PC-9 (cell line): ENCODE results near the gene CLDN17. TPM values are rescaled to one million over a fixed set of nuclear protein-coding genes. Genes with fewer than 3 reads are reported as not detected.

Experiments used
- BruUV-seq: library from RNA; stranded (reverse); fragments of 400-500 nt; replicated peaks from 2 replicates; lab custom pipeline; 2021; lab: Mats Ljungman, UMichigan
- CTCF ChIA-PET: fragments of 300-600 bp; sonication (Branson Sonifier 250); formaldehyde crosslinking; loops from one replicate; lab custom pipeline; 2022; ENCODE audit warnings: antibody characterized with exemption; lab: Charles Lee
- POLR2A ChIA-PET: fragments of 300-600 bp; sonication (Branson Sonifier 250); formaldehyde crosslinking; loops from one replicate; lab custom pipeline; 2022; ENCODE audit warnings: antibody characterized with exemption; ENCODE audit not compliant: unreplicated experiment; lab: Charles Lee
- DNase-seq, 2 experiments: peaks; one replicate each; pipeline versions ENCODE4 v3.0.0 to v3.0.0-alpha.2; 2015 to 2022; ENCODE audit warnings: mixed read lengths in 1 of 2
- H2AFZ ChIP-seq: fragments of 200-600 bp; sonication (generic); 2 replicates; pipeline ENCODE4 v1.8.1; 2017; ENCODE audit warnings: antibody characterized with exemption
- H3F3A ChIP-seq: fragments of 200-600 bp; sonication (generic); 2 replicates; pipeline ENCODE4 v1.8.1; 2017; ENCODE audit warnings: antibody characterized with exemption, mild to moderate bottlenecking, low read depth; ENCODE audit not compliant: insufficient read depth
- H3K27ac ChIP-seq: fragments of 200-600 bp; sonication (generic); 2 replicates; pipeline ENCODE4 v1.6.1; 2016; ENCODE audit warnings: mixed run types
- H3K27me3 ChIP-seq: fragments of 200-600 bp; sonication (generic); 2 replicates; pipeline ENCODE4 v1.6.1; 2016; ENCODE audit warnings: low read depth, mixed run types; ENCODE audit not compliant: insufficient read depth
- H3K36me3 ChIP-seq: fragments of 200-600 bp; sonication (generic); 2 replicates; pipeline ENCODE4 v1.6.1; 2016; ENCODE audit warnings: low read depth, mixed run types
- H3K4me1 ChIP-seq: fragments of 200-600 bp; sonication (generic); replicated peaks from 2 replicates; pipeline ENCODE4 v1.6.1; 2016; ENCODE audit warnings: mixed run types; ENCODE audit not compliant: insufficient read depth
- H3K4me2 ChIP-seq: fragments of 200-600 bp; sonication (generic); 2 replicates; pipeline ENCODE4 v1.6.1; 2017; ENCODE audit warnings: mixed run types
- H3K4me3 ChIP-seq: fragments of 200-600 bp; sonication (generic); 2 replicates; pipeline ENCODE4 v1.6.1; 2016; ENCODE audit warnings: mixed run types
- H3K79me2 ChIP-seq: fragments of 200-600 bp; sonication (generic); 2 replicates; pipeline ENCODE4 v1.6.1; 2017; ENCODE audit warnings: low read depth, mixed run types
- H3K9me2 ChIP-seq: fragments of 200-600 bp; sonication (generic); 2 replicates; pipeline ENCODE4 v1.8.1; 2017; ENCODE audit warnings: mild to moderate bottlenecking; ENCODE audit not compliant: insufficient read depth
- H3K9me3 ChIP-seq: fragments of 200-600 bp; sonication (generic); 2 replicates; pipeline ENCODE4 v1.8.1; 2016; ENCODE audit warnings: low read depth; ENCODE audit not compliant: insufficient read depth
- H4K20me1 ChIP-seq: fragments of 200-600 bp; sonication (generic); 2 replicates; pipeline ENCODE4 v1.8.1; 2017; ENCODE audit not compliant: insufficient read depth
- CTCF ChIP-seq: fragments of 200-600 bp; sonication (generic); conservative IDR thresholded peaks from 2 replicates; pipeline ENCODE4 v1.6.1; 2017; ENCODE audit warnings: mixed run types, antibody characterized with exemption, mild to moderate bottlenecking, moderate library complexity
- EZH2 ChIP-seq: fragments of 200-600 bp; sonication (generic); IDR thresholded peaks from 2 replicates; pipeline ENCODE4 v1.8.0; 2017; ENCODE audit warnings: antibody characterized with exemption, low read depth
- intact Hi-C: fragments of 100-400 bp; cut with micrococcal nuclease; formaldehyde crosslinking; loops from one replicate; pipeline ENCODE4 v1.10.0; 2022; ENCODE audit not compliant: unreplicated experiment
- total RNA-seq: library from RNA; stranded (reverse); gene quantifications from 2 replicates; pipeline ENCODE4 v1.2.3, GENCODE V29; 2021

CLDN17 gene
- total RNA-seq, 1 experiment from 2014 or later = not detected

GRCh38 chr21:30168086-30168485 is 1.5 kb upstream of the CLDN17 start:
- H3K4me3 ChIP-seq = no peak overlapping the region
- DNase-seq = no peak
- 0 out of 2 replicates have a peak overlapping the region, but pooled peaks have one; percentile 2 for H2AFZ ChIP-seq
- CTCF ChIA-PET = no interaction called here
- H3K36me3 ChIP-seq = no peaks in the 10 kb centered on the region
- no peaks in the 10 kb centered on the region for H3K9me2 ChIP-seq
- no peaks in the 10 kb centered on the region for H4K20me1 ChIP-seq
- no peaks in the 10 kb centered on the region for H3K4me1 ChIP-seq
- H3K79me2 ChIP-seq = no peaks in the 10 kb centered on the region
- no peak for TF ChIP-seq CTCF
- TF ChIP-seq EZH2 = no peak
- no peak overlapping the region for H3K27ac ChIP-seq
- intact Hi-C loops = no loop called here
- BruUV-seq = no TSS peak
- H3K27me3 ChIP-seq = no peaks in the 10 kb centered on the region
- H3K4me2 ChIP-seq = no peak overlapping the region
- no peaks in the 10 kb centered on the region for H3F3A ChIP-seq
- H3K9me3 ChIP-seq = no peaks in the 10 kb centered on the region
- POLR2A ChIA-PET = no interaction called here

GRCh38 chr21:30166171-30166570 is 434 bp downstream of the CLDN17 start:
- DNase-seq = no peak
- H3K4me2 ChIP-seq = no peak overlapping the region
- TF ChIP-seq EZH2 = no peak
- TF ChIP-seq CTCF = no peak
- no peak overlapping the region for H3K4me3 ChIP-seq
- H3K36me3 ChIP-seq = no peaks in the 10 kb centered on the region
- H3K27ac ChIP-seq = no peak overlapping the region
- H3K4me1 ChIP-seq = no peaks in the 10 kb centered on the region
- CTCF ChIA-PET = no interaction called here
- intact Hi-C loops = no loop called here
- H3F3A ChIP-seq = no peaks in the 10 kb centered on the region
- H3K9me3 ChIP-seq = no peaks in the 10 kb centered on the region
- no peaks in the 10 kb centered on the region for H3K27me3 ChIP-seq
- H3K9me2 ChIP-seq = no peaks in the 10 kb centered on the region
- no peaks in the 10 kb centered on the region for H4K20me1 ChIP-seq
- H2AFZ ChIP-seq = no peak overlapping the region
- BruUV-seq = no TSS peak
- H3K79me2 ChIP-seq = no peaks in the 10 kb centered on the region
- POLR2A ChIA-PET = no interaction called here

- H3K27me3 ChIP-seq = no peaks in the 10 kb centered on the region
- H3K9me3 ChIP-seq = no peaks in the 10 kb centered on the region
- TF ChIP-seq EZH2 = no peak
- no peak for TF ChIP-seq CTCF
- no peaks in the 10 kb centered on the region for H3K9me2 ChIP-seq
- no TSS peak for BruUV-seq
- H3F3A ChIP-seq = no peaks in the 10 kb centered on the region
- no peaks in the 10 kb centered on the region for H3K4me1 ChIP-seq
- intact Hi-C loops = no loop called here
- H3K4me3 ChIP-seq = no peak overlapping the region
- H3K4me2 ChIP-seq = no peak overlapping the region
- no peak overlapping the region for H2AFZ ChIP-seq
- no peak overlapping the region for H3K27ac ChIP-seq
- ChIA-PET CTCF (no interaction called here), POLR2A (no interaction called here)
- no peaks in the 10 kb centered on the region for H3K36me3 ChIP-seq
- no peak for DNase-seq
- H4K20me1 ChIP-seq = no peaks in the 10 kb centered on the region
- H3K79me2 ChIP-seq = no peaks in the 10 kb centered on the region
These were observed 1.8 kb downstream of the CLDN17 start for GRCh38 chr21:30164796-30165195.
